ENCODE measurements around the gene ABI1. TPM values are rescaled to one million over a fixed set of nuclear protein-coding genes. Genes with fewer than 3 reads are reported as not detected.

Gene ABI1
- total and polyA plus RNA-seq, 4 donors, result 25.1 to 70.2 (median 45.3) TPM

- Histone ChIP-seq H3K36me3 (ENCODE audit: control insufficient read depth in 4 of 4, insufficient read depth in 4 of 4, low read length in 4 of 4) (peaks cover 6 to 19% (median 17%) of the 10 kb centered on the region in 4 donors), H3K9ac (ENCODE audit: insufficient read depth in 1 of 2, low read length in 2 of 2) (no peak overlapping the region), H3K4me3 (no peak overlapping the region), H3K27me3 (ENCODE audit: control insufficient read depth in 3 of 3, insufficient read depth in 3 of 3, low read length in 2 of 3) (no peaks in the 10 kb centered on the region), H3K27ac (ENCODE audit: low read depth in 1 of 2, low read length in 1 of 2) (no peak overlapping the region), H3K4me1 (ENCODE audit: control insufficient read depth in 5 of 5, insufficient read depth in 5 of 5, low read length in 5 of 5) (no peaks in the 10 kb centered on the region), H3K9me3 (ENCODE audit: control insufficient read depth in 4 of 4, insufficient read depth in 3 of 4, low read length in 3 of 4) (no peaks in the 10 kb centered on the region)
- ATAC-seq (ENCODE audit: insufficient read depth, low FRiP score) (peak; percentile 84), DNase-seq (peak; percentile 69 to 85 (median 70))
- WGBS, 2 donors, result 59 to 61% methylated on average over 8 of the region's 8 CpGs
- peak; percentile 83 for TF ChIP-seq CTCF (IDR thresholded peaks at IDR 0.05; ENCODE audit: control extremely low read depth, extremely low read depth)
Observed at GRCh38 chr10:26725837-26726727, 134.7 kb downstream of the ABI1 start.

GRCh38 chr10:26723016-26723415, 137.7 kb downstream of the ABI1 start:
- Histone ChIP-seq H3K9me3 (ENCODE audit: control insufficient read depth in 4 of 4, insufficient read depth in 3 of 4, low read length in 3 of 4) (no peaks in the 10 kb centered on the region), H3K4me3 (no peak overlapping the region), H3K9ac (ENCODE audit: insufficient read depth in 1 of 2, low read length in 2 of 2) (no peak overlapping the region), H3K27me3 (ENCODE audit: control insufficient read depth in 3 of 3, insufficient read depth in 3 of 3, low read length in 2 of 3) (no peaks in the 10 kb centered on the region), H3K36me3 (ENCODE audit: control insufficient read depth in 4 of 4, insufficient read depth in 4 of 4, low read length in 4 of 4) (peaks cover 6 to 22% (median 15%) of the 10 kb centered on the region in 4 donors), H3K27ac (ENCODE audit: low read depth in 1 of 2, low read length in 1 of 2) (no peak overlapping the region), H3K4me1 (ENCODE audit: control insufficient read depth in 5 of 5, insufficient read depth in 5 of 5, low read length in 5 of 5) (no peaks in the 10 kb centered on the region)
- no peak for ATAC-seq (ENCODE audit: insufficient read depth, low FRiP score)
- 98% methylated on average over 4 of the region's 4 CpGs for WGBS, 2 donors
- TF ChIP-seq CTCF (IDR thresholded peaks at IDR 0.05; ENCODE audit: control extremely low read depth, extremely low read depth), result no peak
- DNase-seq, result no peak

- ATAC-seq (ENCODE audit: insufficient read depth, low FRiP score) (no peak), DNase-seq (no peak)
- Histone ChIP-seq H3K9ac (ENCODE audit: insufficient read depth in 1 of 2, low read length in 2 of 2) (no peak overlapping the region), H3K27ac (ENCODE audit: low read depth in 1 of 2, low read length in 1 of 2) (no peak overlapping the region), H3K4me1 (ENCODE audit: control insufficient read depth in 5 of 5, insufficient read depth in 5 of 5, low read length in 5 of 5) (no peaks in the 10 kb centered on the region), H3K36me3 (ENCODE audit: control insufficient read depth in 4 of 4, insufficient read depth in 4 of 4, low read length in 4 of 4) (peaks cover 10 to 24% (median 13%) of the 10 kb centered on the region in 4 donors), H3K27me3 (ENCODE audit: control insufficient read depth in 3 of 3, insufficient read depth in 3 of 3, low read length in 2 of 3) (no peaks in the 10 kb centered on the region), H3K9me3 (ENCODE audit: control insufficient read depth in 4 of 4, insufficient read depth in 3 of 4, low read length in 3 of 4) (no peaks in the 10 kb centered on the region), H3K4me3 (no peak overlapping the region)
- TF ChIP-seq CTCF (IDR thresholded peaks at IDR 0.05; ENCODE audit: control extremely low read depth, extremely low read depth), result no peak
- WGBS, 2 donors, result 88 to 91% methylated on average over 7 of the region's 7 CpGs
Observed at GRCh38 chr10:26721561-26721960, 139.2 kb downstream of the ABI1 start.

All from lung (tissue), 12 donors.